Hematopoietic multipotent progenitor cell treated with erythropoietin and hydrocortisone succinate and interleukin-3 and kit ligand, for 8 days (in vitro differentiated cells): Measurements from ENCODE around the gene GRB2.
A peak's percentile ranks its signal among the peaks of the same experiment; 100 is the strongest.
"Not testable (repeated sequence)": the region's sequence is repeated elsewhere in the genome, so short reads cannot be mapped to it uniquely, and the experiment has no call there.

Source experiments
- DNase-seq: peaks from one replicate; pipeline ENCODE4 v3.0.0-alpha.2; 2015

Gene GRB2

GRCh38 chr17:75405365-75406221 is at the start of gene GRB2:
GRB2 (minus strand) TSS chr17:75405678; CDS start chr17:75393628, 12,050 bp downstream.
- peak; percentile 96 for DNase-seq

- DNase-seq = not testable (repeated sequence)
These were observed 49.2 kb upstream of the GRB2 start for GRCh38 chr17:75454672-75455071.

GRCh38 chr17:75454193-75454592 is 48.7 kb upstream of the GRB2 start:
- no peak for DNase-seq

- DNase-seq = no peak
These were observed 44.8 kb upstream of the GRB2 start for GRCh38 chr17:75450270-75450669.

- peak; percentile 94 for DNase-seq
These were observed 42.7 kb upstream of the GRB2 start for GRCh38 chr17:75447951-75448856.

- DNase-seq = not testable (repeated sequence)
These were observed 40.4 kb upstream of the GRB2 start for GRCh38 chr17:75445896-75446295.

- no peak for DNase-seq
These were observed 39.8 kb upstream of the GRB2 start for GRCh38 chr17:75445296-75445695.

GRCh38 chr17:75442168-75443103 is 37.0 kb upstream of the GRB2 start:
- no peak for DNase-seq

GRCh38 chr17:75440738-75441448 is 35.4 kb upstream of the GRB2 start:
- DNase-seq = no peak

GRCh38 chr17:75439287-75439686 is 33.8 kb upstream of the GRB2 start:
- no peak for DNase-seq

- not testable (repeated sequence) for DNase-seq
These were observed 31.9 kb upstream of the GRB2 start for GRCh38 chr17:75437404-75437803.

- not testable (repeated sequence) for DNase-seq
These were observed 29.0 kb upstream of the GRB2 start for GRCh38 chr17:75434433-75434832.

GRCh38 chr17:75433218-75433783 is 27.8 kb upstream of the GRB2 start:
- no peak for DNase-seq

GRCh38 chr17:75430159-75430974 is 24.9 kb upstream of the GRB2 start:
- DNase-seq = no peak

- DNase-seq = no peak
These were observed 23.3 kb upstream of the GRB2 start for GRCh38 chr17:75428543-75429469.

GRCh38 chr17:75418531-75418930 is 13.1 kb upstream of the GRB2 start:
- no peak for DNase-seq

GRCh38 chr17:75417054-75417580 is 11.6 kb upstream of the GRB2 start:
- DNase-seq = no peak

- no peak for DNase-seq
These were observed 10.5 kb upstream of the GRB2 start for GRCh38 chr17:75416006-75416405.

- DNase-seq = no peak
These were observed 9.0 kb upstream of the GRB2 start for GRCh38 chr17:75414488-75414887.
